HepG2 (cell line): ENCODE data around the gene HPDL. TPM values are rescaled to one million over a fixed set of nuclear protein-coding genes. Genes with fewer than 3 reads are reported as not detected.

Source experiments
- ATM ChIP-seq: fragments of 450-650 bp; IDR thresholded peaks from 2 replicates; pipeline ENCODE4 v1.7.1; 2017; ENCODE audit warnings: mild to moderate bottlenecking, borderline replicate concordance
- CEBPG ChIP-seq: IDR thresholded peaks from 2 replicates; pipeline ENCODE4 v1.6.1; 2016
- FOXP1 ChIP-seq, 2 experiments: fragments of 450-650 bp in 1 of 2; IDR thresholded peaks; 2 replicates each; pipeline ENCODE4 v1.6.1; 2017 to 2018; ENCODE audit warnings: antibody characterized with exemption in 1 of 2
- HNF1A ChIP-seq, 2 experiments: sonication (generic) in 1 of 2; formaldehyde crosslinking in 1 of 2; IDR thresholded peaks; 2 replicates each; pipeline versions ENCODE4 v1.4.0 to v1.6.1; 2016 to 2020; ENCODE audit warnings: borderline replicate concordance in 1 of 2, low read depth in 1 of 2, mild to moderate bottlenecking in 1 of 2, missing genetic modification reagents in 1 of 2
- NAIF1 ChIP-seq: sonication (generic); formaldehyde crosslinking; IDR thresholded peaks from 2 replicates; pipeline ENCODE4 v1.5.0; 2020; ENCODE audit warnings: mild to moderate bottlenecking, missing genetic modification reagents, borderline replicate concordance
- RBFOX2 ChIP-seq: fragments of 200-400 bp; formaldehyde crosslinking; IDR thresholded peaks from 2 replicates; pipeline ENCODE4 v1.6.1; 2017; ENCODE audit warnings: low read depth, mild to moderate bottlenecking, low read length
- SALL1 ChIP-seq: sonication (generic); formaldehyde crosslinking; IDR thresholded peaks from 2 replicates; pipeline ENCODE4 v1.8.0; 2022; ENCODE audit warnings: mild to moderate bottlenecking, missing genetic modification reagents
- ZBTB40 ChIP-seq, 2 experiments: fragments of 450-650 bp in 1 of 2; sonication (generic) in 1 of 2; formaldehyde crosslinking in 1 of 2; IDR thresholded peaks; 2 replicates each; pipeline versions ENCODE4 v1.6.1 to v1.8.0; 2016 to 2022; ENCODE audit warnings: antibody characterized with exemption in 1 of 2, mild to moderate bottlenecking in 1 of 2, missing genetic modification reagents in 1 of 2
- ZFP36L2 ChIP-seq: sonication (generic); formaldehyde crosslinking; IDR thresholded peaks from 2 replicates; pipeline ENCODE4 v1.4.0; 2020; ENCODE audit warnings: missing genetic modification reagents
- ZFP41 ChIP-seq: sonication (generic); formaldehyde crosslinking; IDR thresholded peaks from 2 replicates; pipeline ENCODE4 v1.4.0; 2020; ENCODE audit warnings: mild to moderate bottlenecking, missing genetic modification reagents, borderline replicate concordance
- ZNF558 ChIP-seq: sonication (generic); formaldehyde crosslinking; IDR thresholded peaks from 2 replicates; pipeline ENCODE4 v1.9.0; 2022; ENCODE audit warnings: mild to moderate bottlenecking, missing genetic modification reagents, borderline replicate concordance
- polyA plus RNA-seq, 8 experiments: library from polyadenylated mRNA; depleted of rRNA in 3 of 8; stranded (reverse) in 7 of 8; unstranded in 1 of 8; fragments of >200 nt; fragmentation: Illumina TruSeq in 4 of 8; extraction: Trizol in 4 of 8; gene quantifications; 2 replicates each; pipeline versions ENCODE4 v1.2.1 to v1.2.3, GENCODE V29; 2011 to 2016; ENCODE audit warnings: low read depth in 4 of 8, missing spikeins in 1 of 8, mixed read lengths in 1 of 8; ENCODE audit not compliant: insufficient read depth in 1 of 8
- total RNA-seq, 5 experiments: library from RNA; depleted of rRNA; stranded (reverse); fragments of >200 nt; fragmentation: Illumina TruSeq; extraction: Trizol; gene quantifications; 2 replicates each; pipeline ENCODE4 v1.2.3, GENCODE V29; 2016; ENCODE audit warnings: low read depth in 1 of 5
- TF ChIP-seq, protein P1 (sequence below): sonication (generic); formaldehyde crosslinking; IDR thresholded peaks from 2 replicates; pipeline ENCODE4 v1.5.0; 2020; ENCODE audit warnings: mild to moderate bottlenecking, missing genetic modification reagents, moderate library complexity

The HPDL gene
- total and polyA plus RNA-seq, 2 of the 13 experiments (the other 11 are each of a cell fraction or from before 2014, with no cell fraction given) = not detected

GRCh38 chr1:45327644-45328515 lies 1.2 kb downstream of the HPDL start (continued):
- TF ChIP-seq SALL1 (CRISPR knock-in tag) (no peak), FOXP1 (IDR thresholded peaks at IDR 0.05) (no peak), FOXP1 (CRISPR knock-in tag; IDR thresholded peaks at IDR 0.05) (no peak), ATM (no peak), NAIF1 (CRISPR knock-in tag) (no peak), ZFP41 (no peak), ZBTB40 (IDR thresholded peaks at IDR 0.05) (no peak), ZBTB40 (CRISPR knock-in tag; IDR thresholded peaks at IDR 0.05) (no peak), CEBPG (CRISPR knock-in tag) (no peak), HNF1A (IDR thresholded peaks at IDR 0.05; ENCODE audit: low read depth) (no peak), HNF1A (CRISPR knock-in tag; IDR thresholded peaks at IDR 0.05; ENCODE audit: borderline replicate concordance) (no peak), RBFOX2 (0 out of 2 replicates have a peak, but pooled peaks have one; percentile 16), ZNF558 (CRISPR knock-in tag) (no peak), ZFP36L2 (CRISPR knock-in tag) (no peak)
- TF ChIP-seq, protein P1, sequence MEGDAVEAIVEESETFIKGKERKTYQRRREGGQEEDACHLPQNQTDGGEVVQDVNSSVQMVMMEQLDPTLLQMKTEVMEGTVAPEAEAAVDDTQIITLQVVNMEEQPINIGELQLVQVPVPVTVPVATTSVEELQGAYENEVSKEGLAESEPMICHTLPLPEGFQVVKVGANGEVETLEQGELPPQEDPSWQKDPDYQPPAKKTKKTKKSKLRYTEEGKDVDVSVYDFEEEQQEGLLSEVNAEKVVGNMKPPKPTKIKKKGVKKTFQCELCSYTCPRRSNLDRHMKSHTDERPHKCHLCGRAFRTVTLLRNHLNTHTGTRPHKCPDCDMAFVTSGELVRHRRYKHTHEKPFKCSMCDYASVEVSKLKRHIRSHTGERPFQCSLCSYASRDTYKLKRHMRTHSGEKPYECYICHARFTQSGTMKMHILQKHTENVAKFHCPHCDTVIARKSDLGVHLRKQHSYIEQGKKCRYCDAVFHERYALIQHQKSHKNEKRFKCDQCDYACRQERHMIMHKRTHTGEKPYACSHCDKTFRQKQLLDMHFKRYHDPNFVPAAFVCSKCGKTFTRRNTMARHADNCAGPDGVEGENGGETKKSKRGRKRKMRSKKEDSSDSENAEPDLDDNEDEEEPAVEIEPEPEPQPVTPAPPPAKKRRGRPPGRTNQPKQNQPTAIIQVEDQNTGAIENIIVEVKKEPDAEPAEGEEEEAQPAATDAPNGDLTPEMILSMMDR = peak; percentile 42
